K562 (cell line): ENCODE measurements around the gene BCAN. TPM values are rescaled to one million over a fixed set of nuclear protein-coding genes. Genes with fewer than 3 reads are reported as not detected.

ENCODE experiments used
- ATAC-seq: fragments of 200-7000 bp; cut with Tn5 transposase; 3 replicates; pipeline ENCODE4 v1.9.1; 2020; ENCODE audit warnings: moderate library complexity
- BruUV-seq: library from RNA; stranded (reverse); fragments of 400-500 nt; replicated peaks from 2 replicates; lab custom pipeline; 2021; lab: Mats Ljungman, UMichigan
- CTCF ChIA-PET: fragments of 300-600 bp; formaldehyde crosslinking; extraction: SDS; loops from one replicate; lab custom pipeline; 2021; ENCODE audit warnings: low intra/inter-chr PET ratio; lab: Yijun Ruan, JAX
- POLR2A ChIA-PET: fragments of 300-600, 350-650 bp; sonication (Branson Sonifier 250); formaldehyde crosslinking; extraction: SDS; loops from one replicate; lab custom pipeline; 2021; ENCODE audit warnings: antibody characterized with exemption, inconsistent platforms; lab: Yijun Ruan, JAX
- DNase-seq, 4 experiments: peaks; one replicate each; pipeline versions ENCODE4 v3.0.0 to v3.0.0-alpha.2; 2011 to 2018; ENCODE audit warnings: low spot score in 3 of 4, mixed read lengths in 3 of 4; ENCODE audit errors: extremely low read depth in 1 of 4
- FAIRE-seq: peaks from 2 replicates; lab custom pipeline; 2011; peaks lifted over from hg19 to GRCh38; lab: Jason Lieb, UNC
- H2AFZ ChIP-seq: 2 replicates; pipeline ENCODE4 v1.6.0; 2011; ENCODE audit warnings: low read depth, low read length, control low read depth, inconsistent platforms
- H3K27ac ChIP-seq: fragments of 200-600 bp; 3 replicates; pipeline ENCODE4 v1.8.0; 2011; ENCODE audit warnings: low read depth, mild to moderate bottlenecking, control low read depth, inconsistent platforms, low read length, moderate library complexity, mixed read lengths; ENCODE audit errors: extremely low read depth
- H3K27me3 ChIP-seq, 2 experiments: fragments of 300-600 bp in 1 of 2; 2 replicates in 1 of 2; 3 replicates in 1 of 2; pipeline versions ENCODE4 v1.6.0 to v1.8.0; 2011; ENCODE audit warnings: inconsistent platforms in 2 of 2, low read length in 2 of 2, mild to moderate bottlenecking in 1 of 2, mixed read lengths in 1 of 2, moderate library complexity in 1 of 2; ENCODE audit not compliant: control insufficient read depth in 2 of 2, insufficient read depth in 2 of 2
- H3K36me3 ChIP-seq: fragments of 300-600 bp; 3 replicates; pipeline ENCODE4 v1.8.0; 2011; ENCODE audit warnings: mild to moderate bottlenecking, low read length, inconsistent platforms; ENCODE audit not compliant: control insufficient read depth, insufficient read depth
- H3K4me1 ChIP-seq, 2 experiments: fragments of 200-600 bp in 1 of 2; replicated peaks in 1 of 2; 2 replicates in 1 of 2; 3 replicates in 1 of 2; pipeline versions ENCODE4 v1.5.1 to v1.8.0; 2011; ENCODE audit warnings: inconsistent platforms in 2 of 2, low read length in 2 of 2, mild to moderate bottlenecking in 1 of 2, mixed read lengths in 1 of 2, moderate library complexity in 1 of 2; ENCODE audit not compliant: control insufficient read depth in 2 of 2, insufficient read depth in 2 of 2
- H3K4me2 ChIP-seq: 2 replicates; pipeline ENCODE4 v1.6.1; 2011; ENCODE audit warnings: low read length, control low read depth, inconsistent platforms, mixed read lengths; ENCODE audit not compliant: insufficient read depth
- H3K4me3 ChIP-seq: fragments of 200-600 bp; sonication (generic), shearing (Covaris generic); 2 replicates; pipeline ENCODE4 v1.5.1; 2016; ENCODE audit warnings: control low read depth, inconsistent platforms
- H3K79me2 ChIP-seq: fragments of 200-600 bp; 3 replicates; pipeline ENCODE4 v1.8.0; 2011; ENCODE audit warnings: low read length, inconsistent platforms; ENCODE audit not compliant: control insufficient read depth, insufficient read depth
- H3K9ac ChIP-seq, 2 experiments: 2 replicates each; pipeline versions ENCODE4 v1.6.0 to v1.6.1; 2011; ENCODE audit warnings: low read depth in 2 of 2, low read length in 2 of 2, control low read depth in 1 of 2, inconsistent platforms in 1 of 2, mild to moderate bottlenecking in 1 of 2, mixed read lengths in 1 of 2; ENCODE audit not compliant: insufficient read depth in 1 of 2
- H3K9me1 ChIP-seq: one replicate; pipeline ENCODE4 v1.6.0; 2011; ENCODE audit warnings: inconsistent platforms, mild to moderate bottlenecking, low read length, moderate library complexity; ENCODE audit not compliant: control insufficient read depth, insufficient read depth
- H3K9me3 ChIP-seq: replicated peaks from 2 replicates; pipeline ENCODE4 v1.5.1; 2011; ENCODE audit warnings: low read depth, low read length, inconsistent platforms; ENCODE audit not compliant: control insufficient read depth, insufficient read depth
- H4K20me1 ChIP-seq: replicated peaks from 2 replicates; pipeline ENCODE4 v1.6.1; 2011; ENCODE audit warnings: low read length, inconsistent platforms, mixed read lengths; ENCODE audit not compliant: control insufficient read depth, insufficient read depth
- CSDE1 ChIP-seq, 2 experiments: fragments of 450-650 bp; IDR thresholded peaks; 2 replicates each; pipeline ENCODE4 v1.6.1; 2016; ENCODE audit warnings: mild to moderate bottlenecking in 1 of 2
- DPF2 ChIP-seq: fragments of 450-650 bp; IDR thresholded peaks from 2 replicates; pipeline ENCODE4 v1.6.1; 2016
- EGR1 ChIP-seq: fragments of 450-650 bp; conservative IDR thresholded peaks from 2 replicates; pipeline ENCODE4 v1.6.1; 2017; ENCODE audit warnings: mild to moderate bottlenecking
- HES1 ChIP-seq: fragments of 450-650 bp; IDR thresholded peaks from 2 replicates; pipeline ENCODE4 v1.6.1; 2016; ENCODE audit warnings: low read depth, mild to moderate bottlenecking, moderate library complexity
- HMGN3 ChIP-seq: IDR thresholded peaks from 2 replicates; pipeline ENCODE4 v1.6.1; 2011; ENCODE audit warnings: borderline replicate concordance, low read depth, mild to moderate bottlenecking, mixed read lengths, low read length; ENCODE audit not compliant: insufficient read length; ENCODE audit errors: extremely low read depth
- HNRNPK ChIP-seq: fragments of 200-400 bp; formaldehyde crosslinking; IDR thresholded peaks from one replicate; pipeline ENCODE4 v1.6.1; 2018; ENCODE audit warnings: mild to moderate bottlenecking, low read depth, low read length; ENCODE audit not compliant: poor library complexity, severe bottlenecking
- KLF10 ChIP-seq: fragments of 250-450 bp; sonication (Bioruptor Pico); IDR thresholded peaks from 2 replicates; pipeline ENCODE4 v1.6.1; 2021; ENCODE audit warnings: matching md5 sums
- MEIS2 ChIP-seq: fragments of 450-650 bp; IDR thresholded peaks from 2 replicates; pipeline ENCODE4 v1.6.1; 2014; ENCODE audit warnings: mild to moderate bottlenecking; ENCODE audit not compliant: partially characterized antibody
- RBFOX2 ChIP-seq: fragments of 200-400 bp; formaldehyde crosslinking; IDR thresholded peaks from 2 replicates; pipeline ENCODE4 v1.6.1; 2017; ENCODE audit warnings: low read depth, mild to moderate bottlenecking, low read length, moderate library complexity
- RBM14 ChIP-seq: fragments of 200-400 bp; formaldehyde crosslinking; IDR thresholded peaks from 2 replicates; pipeline ENCODE4 v1.6.1; 2018; ENCODE audit warnings: low read depth, mild to moderate bottlenecking, low read length, moderate library complexity, borderline replicate concordance; ENCODE audit not compliant: insufficient read depth
- RBM39 ChIP-seq: fragments of 200-400 bp; formaldehyde crosslinking; optimal IDR thresholded peaks from 2 replicates; pipeline ENCODE3; 2018; ENCODE audit warnings: low read depth, low read length
- SMARCA4 ChIP-seq: fragments of 450-650 bp; IDR thresholded peaks from 2 replicates; pipeline ENCODE4 v1.6.1; 2016
- SPI1 ChIP-seq: IDR thresholded peaks from 2 replicates; pipeline ENCODE4 v1.6.1; 2011; ENCODE audit warnings: low read depth, low read length, control low read depth, borderline replicate concordance
- VEZF1 ChIP-seq: fragments of 200-800 bp; sonication (Bioruptor generic); IDR thresholded peaks from 2 replicates; pipeline ENCODE4 v1.6.1; 2017; ENCODE audit warnings: missing genetic modification characterization, missing compliant biosample characterization
- ZNF217 ChIP-seq: sonication (generic); formaldehyde crosslinking; IDR thresholded peaks from 2 replicates; pipeline ENCODE4 v1.8.0; 2022; ENCODE audit warnings: mild to moderate bottlenecking, missing genetic modification reagents
- ZNF263 ChIP-seq: sonication (generic); formaldehyde crosslinking; IDR thresholded peaks from 2 replicates; pipeline ENCODE4 v1.8.0; 2022; ENCODE audit warnings: mild to moderate bottlenecking, missing genetic modification reagents, borderline replicate concordance
- WGBS: fragments of 100-300 bp; shearing (Covaris generic); methylation state at CpG from one replicate; pipeline ENCODE4 v1.1.6; 2016; ENCODE audit warnings: low coverage, mixed read lengths; ENCODE audit not compliant: insufficient coverage; ENCODE audit errors: missing lambda C conversion rate; 5-methylcytosine and 5-hydroxymethylcytosine counted together
- in situ Hi-C: fragments of 300-500 bp; cut with MboI; formaldehyde crosslinking; loops from 4 replicates; pipeline ENCODE4 v1.15.0; 2018; ENCODE audit warnings: inconsistent platforms, mixed read lengths
- intact Hi-C: fragments of 100-400 bp; cut with micrococcal nuclease; formaldehyde crosslinking; loops from 2 replicates; pipeline ENCODE4 v1.14.2; 2022
- polyA plus RNA-seq, 8 experiments: library from polyadenylated mRNA; depleted of rRNA in 4 of 8; stranded (reverse) in 5 of 8; unstranded in 3 of 8; fragments of >200 nt; fragmentation: Nextera tagmentation in 2 of 8; fragmentation: Illumina TruSeq in 1 of 8; extraction: Ambion mirVana in 2 of 8; extraction: Trizol in 1 of 8; gene quantifications; 2 replicates each; pipeline versions ENCODE4 v1.2.1 to v1.2.3, GENCODE V29; 2011 to 2014; ENCODE audit warnings: inconsistent platforms in 1 of 8, missing spikeins in 1 of 8
- total RNA-seq, 7 experiments: library from RNA; depleted of rRNA in 6 of 7; stranded (reverse); fragments of >200 nt in 6 of 7; fragmentation: Illumina TruSeq in 2 of 7; extraction: Trizol in 2 of 7; gene quantifications; 2 replicates each; pipeline versions ENCODE4 v1.2.1 to v1.2.3, GENCODE V29; 2011 to 2021; ENCODE audit warnings: low replicate concordance in 1 of 7

BCAN gene
- total and polyA plus RNA-seq, 9 of the 15 experiments (the other 6 are each of a cell fraction or from before 2014, with no cell fraction given) = 0.04 to 0.33 (median 0.14) TPM; not detected in 5

GRCh38 chr1:156691191-156691590 lies 49.3 kb downstream of the BCAN start (continued):
- TF ChIP-seq VEZF1 (CRISPR knock-in tag) = no peak

GRCh38 chr1:156691665-156692440 lies 49.9 kb downstream of the BCAN start:
- peak overlapping the region; percentile 91; the same call in 1 of the 3 replicates for H3K27ac ChIP-seq
- H3K4me1 ChIP-seq = peaks cover 49 to 62% of the 10 kb centered on the region in 2 experiments
- DNase-seq (peak; percentile 45 to 73 (median 65)), ATAC-seq (no peak), FAIRE-seq (peak; percentile 11)
- peak overlapping the region; percentile 92 for H2AFZ ChIP-seq
- H3K27me3 ChIP-seq = no peaks in the 10 kb centered on the region
- ChIA-PET POLR2A (interaction anchor here (0.6 to 5.9 kb wide), 11 partner anchors 9 to 126 kb away, joined by 3 to 60 read pairs (median 3); partner anchors contain the start of genes ISG20L2, METTL25B, MRPL24 and NES), CTCF (interaction anchor here (6.6 kb wide), 1 partner anchor 34 kb away, joined by 143 read pairs; the partner anchor contains the start of genes ISG20L2 and METTL25B)
- no TSS peak for BruUV-seq
- H3K4me2 ChIP-seq = peak overlapping the region; percentile 54
- peak overlapping the region in 1 of 2 experiments; percentile 92; a peak in 3 of 4 replicates for H3K9ac ChIP-seq
- H3K9me3 ChIP-seq = no peaks in the 10 kb centered on the region
- in situ Hi-C loops (no loop called here), intact Hi-C loops (no loop called here)
- H3K36me3 ChIP-seq = no peaks in the 10 kb centered on the region
- H3K79me2 ChIP-seq = 0 out of 3 replicates have a peak, but pooled peaks cover 3% of the 10 kb centered on the region
- no peaks in the 10 kb centered on the region for H4K20me1 ChIP-seq
- no peak overlapping the region for H3K4me3 ChIP-seq
- no peaks in the 10 kb centered on the region for H3K9me1 ChIP-seq
- WGBS = 19% methylated on average over 17 of the region's 20 CpGs
- TF ChIP-seq RBFOX2 (peak; percentile 17; the same call in 1 of the 2 replicates), EGR1 (peak; percentile 98), HNRNPK (no peak), CSDE1 (IDR thresholded peaks at IDR 0.05) (no peak), RBM14 (no peak), ZNF263 (CRISPR knock-in tag) (peak; percentile 92), SMARCA4 (peak; percentile 57), ZNF217 (CRISPR knock-in tag) (no peak), DPF2 (0 out of 2 replicates have a peak, but pooled peaks have one; percentile 13), MEIS2 (peak; percentile 57), SPI1 (peak; percentile 77), KLF10 (CRISPR knock-in tag) (no peak), HMGN3 (peak; percentile 9), VEZF1 (CRISPR knock-in tag) (peak; percentile 24; the same call in 1 of the 2 replicates), HES1 (no peak), RBM39 (no peak)
